Peyer's patch (tissue), 4 donors: ENCODE measurements around the gene BASP1. TPM values are rescaled to one million over a fixed set of nuclear protein-coding genes. Genes with fewer than 3 reads are reported as not detected.
"Not testable (repeated sequence)": the region's sequence is repeated elsewhere in the genome, so short reads cannot be mapped to it uniquely, and the experiment has no call there.

Experiments used
- DNase-seq, 3 donors: peaks; one replicate each; pipeline ENCODE4 v3.0.0-alpha.2; 2017 to 2019
- H3K27ac ChIP-seq, 4 donors: fragments of 200-600 bp; sonication (generic); one replicate each; pipeline ENCODE4 v1.5.1; 2016 to 2019
- H3K27me3 ChIP-seq, 2 donors: fragments of 200-600 bp; sonication (generic); one replicate each; pipeline ENCODE4 v1.5.1; 2019
- H3K36me3 ChIP-seq, 3 donors: fragments of 200-600 bp; sonication (generic); one replicate each; pipeline ENCODE4 v1.5.1; 2016 to 2019
- H3K4me1 ChIP-seq, 4 donors: fragments of 200-600 bp; sonication (generic); one replicate each; pipeline ENCODE4 v1.5.1; 2016 to 2019
- H3K4me3 ChIP-seq, 4 donors: fragments of 200-600 bp; sonication (generic); 1 replicate in 3 of 4; 2 replicates in 1 of 4; pipeline ENCODE4 v1.5.1; 2016 to 2019; ENCODE audit warnings: mild to moderate bottlenecking in 1 of 4
- H3K9me3 ChIP-seq, 4 donors: fragments of 200-600 bp; sonication (generic); one replicate each; pipeline ENCODE4 v1.5.1; 2016 to 2019; ENCODE audit warnings: mild to moderate bottlenecking in 1 of 4
- POLR2A ChIP-seq, 2 donors: fragments of 450-650 bp; IDR thresholded peaks; one replicate each; pipeline ENCODE4 v1.5.1; 2017; ENCODE audit warnings: antibody characterized with exemption in 2 of 2, mild to moderate bottlenecking in 2 of 2, moderate library complexity in 2 of 2
- total RNA-seq, 4 donors: library from RNA; depleted of rRNA; stranded (reverse); fragments of >200 nt; gene quantifications; one replicate each; pipeline ENCODE4 v1.1.0, GENCODE V29; 2016
- TF ChIP-seq, protein P1 (sequence below), 6 experiments: fragments of 450-650 bp in 4 of 6; fragments of 200-600 bp in 2 of 6; sonication (generic) in 1 of 6; IDR thresholded peaks; one replicate each; pipeline ENCODE4 v1.5.1; 2017 to 2019; ENCODE audit warnings: antibody characterized with exemption in 6 of 6, mild to moderate bottlenecking in 3 of 6, moderate library complexity in 1 of 6

BASP1 gene
- total RNA-seq, 4 donors from 2014 or later = 6.7 to 39.6 (median 8.0) TPM; not detected in 1

DNA sequence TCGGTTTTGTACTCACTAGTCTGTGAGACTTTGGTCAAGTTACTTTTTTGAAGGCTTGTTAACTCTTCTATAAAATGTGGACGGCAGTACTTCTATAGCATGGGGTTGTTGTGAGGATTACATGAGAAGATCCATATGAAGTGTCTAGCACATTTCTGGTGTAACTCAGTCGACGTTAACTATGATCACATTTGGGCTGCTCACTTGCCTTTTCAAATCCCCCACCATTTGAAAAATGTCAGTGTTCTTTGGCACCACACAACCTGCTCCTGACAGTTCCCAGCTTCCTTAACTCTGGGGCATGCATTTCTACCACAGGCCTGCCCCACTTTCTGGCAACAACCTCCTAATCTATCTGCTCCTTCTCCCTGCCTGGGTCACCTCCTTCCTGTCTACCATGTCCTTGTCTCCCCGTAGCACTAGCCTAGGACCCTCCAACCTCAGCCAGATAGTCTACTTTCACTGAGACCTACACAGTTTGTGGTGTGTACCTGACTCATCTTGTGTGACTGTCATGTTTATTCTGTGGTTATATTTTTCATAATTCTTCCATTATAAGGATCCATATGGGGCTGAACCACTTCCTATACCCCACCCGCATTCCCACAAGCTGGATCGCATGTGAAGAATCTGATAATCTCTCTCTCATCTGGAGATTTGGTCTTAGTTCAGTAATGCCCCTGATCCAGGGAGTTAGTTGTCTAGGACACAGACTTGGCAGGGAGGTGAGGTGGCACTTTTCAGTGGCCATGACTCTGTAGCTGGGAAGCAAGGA is 30.2 kb upstream of the BASP1 start:
- Histone ChIP-seq H3K27ac (no peak overlapping the region), H3K9me3 (no peaks in the 10 kb centered on the region), H3K27me3 (no peaks in the 10 kb centered on the region), H3K36me3 (no peaks in the 10 kb centered on the region), H3K4me1 (peaks cover 0 to 22% (median 2%) of the 10 kb centered on the region in 4 donors), H3K4me3 (no peak overlapping the region)
- TF ChIP-seq POLR2A (IDR thresholded peaks at IDR 0.05) = no peak
- TF ChIP-seq, protein P1, sequence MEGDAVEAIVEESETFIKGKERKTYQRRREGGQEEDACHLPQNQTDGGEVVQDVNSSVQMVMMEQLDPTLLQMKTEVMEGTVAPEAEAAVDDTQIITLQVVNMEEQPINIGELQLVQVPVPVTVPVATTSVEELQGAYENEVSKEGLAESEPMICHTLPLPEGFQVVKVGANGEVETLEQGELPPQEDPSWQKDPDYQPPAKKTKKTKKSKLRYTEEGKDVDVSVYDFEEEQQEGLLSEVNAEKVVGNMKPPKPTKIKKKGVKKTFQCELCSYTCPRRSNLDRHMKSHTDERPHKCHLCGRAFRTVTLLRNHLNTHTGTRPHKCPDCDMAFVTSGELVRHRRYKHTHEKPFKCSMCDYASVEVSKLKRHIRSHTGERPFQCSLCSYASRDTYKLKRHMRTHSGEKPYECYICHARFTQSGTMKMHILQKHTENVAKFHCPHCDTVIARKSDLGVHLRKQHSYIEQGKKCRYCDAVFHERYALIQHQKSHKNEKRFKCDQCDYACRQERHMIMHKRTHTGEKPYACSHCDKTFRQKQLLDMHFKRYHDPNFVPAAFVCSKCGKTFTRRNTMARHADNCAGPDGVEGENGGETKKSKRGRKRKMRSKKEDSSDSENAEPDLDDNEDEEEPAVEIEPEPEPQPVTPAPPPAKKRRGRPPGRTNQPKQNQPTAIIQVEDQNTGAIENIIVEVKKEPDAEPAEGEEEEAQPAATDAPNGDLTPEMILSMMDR (IDR thresholded peaks at IDR 0.05) = no peak
- no peak for DNase-seq

DNA sequence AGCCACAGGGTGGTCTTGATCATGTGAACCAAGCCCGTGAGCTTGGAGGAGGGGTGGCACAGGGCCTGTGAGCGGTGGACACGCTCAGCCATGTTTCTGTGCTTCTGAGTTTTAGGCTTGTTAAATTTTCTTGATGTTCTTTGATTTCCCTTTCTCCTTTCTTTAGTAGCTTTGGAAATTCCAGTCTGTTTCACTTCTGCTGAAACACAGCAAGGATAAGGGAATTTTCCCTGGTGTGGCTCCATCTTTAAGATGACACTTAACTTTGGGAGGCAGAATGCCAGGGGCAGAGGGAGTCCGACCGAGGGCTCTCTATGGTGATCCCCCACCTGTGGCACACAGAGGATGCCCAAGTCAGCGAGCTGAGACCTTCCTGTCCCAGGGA is 29.7 kb upstream of the BASP1 start:
- TF ChIP-seq, protein P1 (IDR thresholded peaks at IDR 0.05) = no peak
- no peak for TF ChIP-seq POLR2A (IDR thresholded peaks at IDR 0.05)
- no peak for DNase-seq

DNA sequence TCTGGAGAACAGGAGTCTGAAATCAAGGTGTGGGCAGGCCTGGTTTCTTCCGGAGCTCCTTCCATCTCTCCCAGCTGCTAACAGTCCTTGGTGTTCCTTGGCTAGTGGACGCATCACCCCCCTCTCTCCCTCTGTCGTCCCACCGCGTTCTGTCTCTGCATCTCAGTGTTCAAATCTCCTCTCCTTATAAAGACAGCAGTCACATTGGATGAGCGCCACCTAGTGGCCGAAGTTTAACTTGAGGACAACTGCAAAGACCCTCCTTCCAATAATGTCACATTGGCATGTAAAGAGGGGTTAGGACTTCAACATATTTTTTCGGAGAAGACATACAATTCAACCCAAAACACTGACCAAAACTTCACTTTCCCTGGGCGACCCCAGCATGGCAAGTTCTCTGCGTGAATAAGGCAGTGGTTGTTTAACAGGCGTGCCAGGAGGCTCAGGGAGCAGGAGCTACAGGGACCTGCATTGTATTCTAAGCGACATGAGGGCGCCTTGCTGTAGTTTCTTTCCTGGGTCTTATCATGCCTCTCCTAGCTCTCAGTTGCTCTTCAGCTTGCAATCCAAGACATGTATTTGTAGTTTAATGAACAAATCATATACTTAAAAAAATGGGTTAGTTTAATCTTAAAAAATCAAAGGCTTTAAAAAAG is 27.9 kb upstream of the BASP1 start:
- Histone ChIP-seq H3K27me3 (no peaks in the 10 kb centered on the region), H3K27ac (peak overlapping the region in 1 of 4 donors; percentile 10), H3K36me3 (no peaks in the 10 kb centered on the region), H3K4me3 (no peak overlapping the region), H3K4me1 (peaks cover 0 to 22% (median 2%) of the 10 kb centered on the region in 4 donors), H3K9me3 (no peaks in the 10 kb centered on the region)
- no peak for TF ChIP-seq POLR2A (IDR thresholded peaks at IDR 0.05)
- TF ChIP-seq, protein P1 (IDR thresholded peaks at IDR 0.05) = peak; percentile 41 to 85 (median 78)
- DNase-seq = peak; percentile 75 to 90 (median 75)

More for the DNA sequence above, 29.7 kb upstream of the BASP1 start:
- Histone ChIP-seq H3K9me3 (no peaks in the 10 kb centered on the region), H3K27ac (no peak overlapping the region), H3K27me3 (no peaks in the 10 kb centered on the region), H3K4me3 (no peak overlapping the region), H3K4me1 (peaks cover 0 to 22% (median 2%) of the 10 kb centered on the region in 4 donors), H3K36me3 (no peaks in the 10 kb centered on the region)

DNA sequence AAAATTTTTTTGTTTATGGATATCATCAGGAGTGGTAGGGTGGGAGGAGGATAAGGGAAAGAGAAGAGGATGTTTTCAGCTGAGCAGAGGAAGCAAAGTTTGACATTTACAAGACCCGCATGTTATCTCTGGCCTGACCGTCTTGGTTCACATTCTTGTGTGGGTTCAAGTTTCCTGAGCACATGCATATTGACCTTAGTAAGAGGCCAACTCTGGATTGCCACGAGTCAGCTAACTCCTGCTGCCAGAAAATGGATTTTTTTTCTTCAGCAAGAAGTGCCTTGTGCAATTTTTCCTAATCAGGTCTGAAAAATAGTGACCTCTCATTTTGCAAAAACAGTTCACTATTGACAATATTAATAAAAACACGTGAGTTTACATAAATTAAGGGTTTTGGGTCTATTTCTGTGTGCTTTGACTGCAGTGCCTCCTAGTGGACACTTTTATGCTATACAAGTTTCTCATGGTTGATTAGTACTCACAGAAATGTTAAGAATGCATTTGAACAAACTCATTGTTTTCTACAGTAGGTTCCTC is 27.1 kb upstream of the BASP1 start:
- Histone ChIP-seq H3K4me1 (peaks cover 0 to 22% (median 2%) of the 10 kb centered on the region in 4 donors), H3K9me3 (no peaks in the 10 kb centered on the region), H3K27ac (peak overlapping the region in 2 of 4 donors; percentile 65 to 72), H3K36me3 (no peaks in the 10 kb centered on the region), H3K27me3 (no peaks in the 10 kb centered on the region), H3K4me3 (no peak overlapping the region)
- DNase-seq = no peak
- no peak for TF ChIP-seq POLR2A (IDR thresholded peaks at IDR 0.05)
- TF ChIP-seq, protein P1 (IDR thresholded peaks at IDR 0.05) = peak in 5 of 6 experiments; percentile 60 to 94 (median 84)

DNA sequence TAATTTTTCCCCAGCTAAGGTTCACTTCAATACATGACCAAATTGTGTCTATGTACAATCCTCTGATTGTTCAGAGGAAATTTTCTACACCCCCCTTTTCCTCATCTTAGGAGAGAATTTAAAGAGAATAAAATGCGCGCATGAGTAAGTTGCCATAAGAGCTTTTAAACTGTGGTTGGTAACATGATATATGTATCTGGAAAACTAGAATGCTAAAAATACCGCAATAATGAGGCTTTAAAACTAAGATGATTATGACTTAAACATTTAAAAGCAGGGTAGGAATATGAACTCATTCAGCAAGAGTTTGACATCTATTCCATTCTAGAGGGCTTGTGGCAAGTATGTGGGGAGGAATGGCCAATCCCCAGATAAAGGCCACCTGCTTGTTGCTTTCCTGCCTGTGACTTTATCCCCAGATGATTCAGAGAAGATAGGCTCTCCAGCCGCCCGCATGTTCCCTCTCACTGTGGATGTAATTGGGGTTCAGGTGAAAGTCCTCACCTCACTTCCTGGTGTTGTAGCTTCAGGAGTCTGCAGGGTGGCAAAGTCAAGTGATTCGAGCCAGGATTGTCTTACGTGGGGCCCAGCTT is 26.5 kb upstream of the BASP1 start:
- no peaks in the 10 kb centered on the region for H3K36me3 ChIP-seq
- peak in 2 of 3 donors; percentile 70 to 85 for DNase-seq
- peak overlapping the region in 2 of 4 donors; percentile 65 to 72 for H3K27ac ChIP-seq
- TF ChIP-seq, protein P1 (IDR thresholded peaks at IDR 0.05) = no peak
- peak in 1 of 2 donors; percentile 5 for TF ChIP-seq POLR2A (IDR thresholded peaks at IDR 0.05)
- no peaks in the 10 kb centered on the region for H3K27me3 ChIP-seq
- H3K4me3 ChIP-seq = no peak overlapping the region
- H3K4me1 ChIP-seq = peaks cover 0 to 22% (median 2%) of the 10 kb centered on the region in 4 donors
- H3K9me3 ChIP-seq = no peaks in the 10 kb centered on the region

DNA sequence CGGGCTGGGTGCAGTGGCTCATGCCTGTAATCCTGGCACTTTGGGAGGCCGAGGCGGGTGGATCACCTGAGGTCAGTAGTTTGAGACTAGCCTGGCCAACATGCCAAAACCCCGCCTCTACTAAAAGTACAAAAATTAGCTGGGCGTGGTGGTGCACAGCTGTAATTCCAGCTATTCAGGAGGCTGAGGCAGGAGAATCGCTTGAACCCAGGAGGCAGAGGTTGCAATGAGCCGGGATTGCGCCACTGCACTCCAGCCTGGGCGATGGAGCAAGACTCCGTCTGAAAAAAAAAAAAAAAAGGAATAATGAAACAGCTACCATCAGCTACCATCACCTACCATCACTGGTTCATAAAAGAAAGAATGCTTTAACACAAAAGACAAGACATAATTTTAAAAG is 25.9 kb upstream of the BASP1 start:
- H3K27ac ChIP-seq = peak overlapping the region in 2 of 4 donors; percentile 65 to 72
- H3K4me3 ChIP-seq, H3K27me3 ChIP-seq, H3K36me3 ChIP-seq, H3K9me3 ChIP-seq: not testable (repeated sequence)
- peak in 1 of 3 donors; percentile 54 for DNase-seq
- peaks cover 0 to 22% (median 2%) of the 10 kb centered on the region in 4 donors for H3K4me1 ChIP-seq
